ENCODE measurements around the gene CCDC154. TPM values are rescaled to one million over a fixed set of nuclear protein-coding genes. Genes with fewer than 3 reads are reported as not detected.
"Not testable (repeated sequence)": the region's sequence is repeated elsewhere in the genome, so short reads cannot be mapped to it uniquely, and the experiment has no call there.

Gene CCDC154
- total RNA-seq, 2 experiments from 2014 or later: 1.5 to 3.0 TPM

DNA sequence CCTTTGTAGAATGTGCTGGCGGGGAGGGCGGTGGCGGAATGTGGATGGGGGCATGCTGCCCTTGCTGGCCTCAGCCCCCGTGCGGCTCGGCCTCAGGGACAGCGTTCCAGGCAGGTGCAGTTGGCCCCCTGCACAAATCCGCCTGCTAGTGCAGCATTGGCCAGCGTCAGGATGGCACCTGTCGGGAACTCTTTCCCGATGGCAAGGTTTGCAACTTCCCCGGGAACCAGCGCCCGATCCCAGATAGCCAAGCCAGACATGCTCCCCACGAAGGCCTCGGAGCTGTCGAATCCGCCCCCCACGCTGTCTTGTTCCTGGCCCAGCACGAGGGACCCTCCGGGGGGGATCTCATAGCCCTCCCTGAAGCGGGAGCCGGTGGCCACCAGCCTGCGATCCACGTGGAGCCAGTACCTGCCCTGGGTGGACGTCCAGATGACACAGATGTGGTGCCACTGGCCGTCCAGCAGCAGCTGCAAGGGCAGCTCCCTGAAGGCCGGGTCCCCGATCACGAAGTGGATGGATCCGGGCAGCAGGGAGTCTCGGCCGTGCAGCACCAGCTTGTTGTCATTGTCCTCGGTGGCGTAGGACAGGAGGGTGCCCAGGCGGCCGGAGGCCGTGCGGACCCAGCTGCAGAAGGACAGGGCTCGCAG, 41.6 kb upstream of the CCDC154 start:
- CTCF ChIA-PET: no interaction called here
- Mint-ChIP-seq H3K36me3 (no peaks in the 10 kb centered on the region), H3K4me1 (ENCODE audit: low read depth) (no peaks in the 10 kb centered on the region), H3K9me3 (no peaks in the 10 kb centered on the region), H3K4me3 (no peak overlapping the region), H3K27ac (no peak overlapping the region), H3K27me3 (no peaks in the 10 kb centered on the region)
- POLR2A ChIA-PET: no interaction called here
- intact Hi-C loops (cut with micrococcal nuclease): no loop called here
- no peak for DNase-seq

DNA sequence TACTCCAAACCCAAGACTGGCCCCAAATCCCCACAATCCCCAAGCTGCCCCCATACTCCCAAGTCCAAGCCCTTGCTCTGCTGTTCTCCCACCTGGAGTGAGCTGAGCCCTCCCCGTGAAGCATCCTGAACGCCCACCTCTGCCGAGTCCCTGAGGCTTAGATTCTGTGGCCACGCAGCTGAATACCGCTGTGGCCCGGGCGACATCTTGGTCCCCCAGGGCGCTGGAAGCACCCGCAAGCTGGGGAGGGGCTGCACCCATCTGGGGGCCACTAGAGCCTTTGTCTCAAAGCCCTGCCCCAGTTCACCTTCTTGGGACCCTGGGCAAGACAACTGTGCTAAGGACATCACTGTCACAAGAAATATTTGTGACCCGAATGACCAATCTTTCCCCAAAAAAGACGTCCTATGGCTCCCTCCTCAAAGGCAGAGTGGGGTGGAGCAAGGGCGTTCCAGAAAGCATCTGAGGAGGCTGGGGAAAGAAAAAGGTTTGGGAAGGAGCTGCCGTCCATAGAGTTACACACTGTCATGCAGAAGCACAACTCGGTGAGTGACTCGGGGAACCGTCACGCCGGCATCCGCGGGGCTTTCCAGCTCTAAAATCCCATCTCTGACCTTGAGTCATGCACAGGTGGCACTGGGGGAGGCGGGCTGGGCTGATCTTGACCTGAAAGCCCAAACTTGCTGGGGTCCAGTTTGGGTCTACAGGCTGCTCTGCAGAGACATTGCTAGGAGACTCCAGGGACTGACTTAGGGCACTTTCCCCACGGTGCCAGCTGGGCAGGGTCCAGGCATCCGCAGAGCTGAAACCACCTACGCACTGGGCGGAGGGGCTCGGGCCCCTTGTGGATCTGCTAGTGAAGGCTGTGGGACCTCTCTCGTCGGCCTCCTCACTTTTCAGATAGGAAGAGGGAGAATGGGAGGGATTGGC, 37.8 kb upstream of the CCDC154 start:
- POLR2A ChIA-PET: interaction anchor here (0.5 kb wide), 1 partner anchor 13 kb away, joined by 3 read pairs; no protein-coding TSS in a partner anchor
- no peak for DNase-seq
- Mint-ChIP-seq H3K27me3 (no peaks in the 10 kb centered on the region), H3K4me1 (ENCODE audit: low read depth) (no peaks in the 10 kb centered on the region), H3K36me3 (no peaks in the 10 kb centered on the region), H3K4me3 (no peak overlapping the region), H3K9me3 (no peaks in the 10 kb centered on the region), H3K27ac (no peak overlapping the region)
- intact Hi-C loops (cut with micrococcal nuclease): no loop called here
- CTCF ChIA-PET: no interaction called here

DNA sequence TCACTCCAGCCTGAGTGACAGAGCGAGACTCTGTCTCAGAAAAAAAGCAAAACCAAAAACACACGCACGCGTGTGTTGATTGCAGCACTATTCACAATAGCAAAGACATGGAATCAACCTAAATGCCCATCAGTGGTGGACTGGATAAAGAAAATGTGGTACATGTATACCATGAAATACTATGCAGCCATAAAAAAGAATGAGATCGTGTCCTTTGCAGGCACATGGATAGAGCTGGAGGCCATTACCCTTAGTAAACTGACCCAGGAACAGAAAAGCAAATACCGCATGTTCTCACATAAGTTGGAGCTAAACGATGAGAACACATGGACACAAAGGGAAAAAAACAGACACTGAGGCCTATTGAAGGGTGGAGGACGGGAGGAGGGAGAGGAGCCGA, 34.6 kb upstream of the CCDC154 start:
- H3K36me3 Mint-ChIP-seq; intact Hi-C loops (cut with micrococcal nuclease); H3K27ac Mint-ChIP-seq; H3K4me3 Mint-ChIP-seq; H3K27me3 Mint-ChIP-seq; CTCF ChIA-PET; H3K9me3 Mint-ChIP-seq; POLR2A ChIA-PET; DNase-seq: not testable (repeated sequence)
- H3K4me1 Mint-ChIP-seq (ENCODE audit: low read depth): peaks cover 11% of the 10 kb centered on the region

DNA sequence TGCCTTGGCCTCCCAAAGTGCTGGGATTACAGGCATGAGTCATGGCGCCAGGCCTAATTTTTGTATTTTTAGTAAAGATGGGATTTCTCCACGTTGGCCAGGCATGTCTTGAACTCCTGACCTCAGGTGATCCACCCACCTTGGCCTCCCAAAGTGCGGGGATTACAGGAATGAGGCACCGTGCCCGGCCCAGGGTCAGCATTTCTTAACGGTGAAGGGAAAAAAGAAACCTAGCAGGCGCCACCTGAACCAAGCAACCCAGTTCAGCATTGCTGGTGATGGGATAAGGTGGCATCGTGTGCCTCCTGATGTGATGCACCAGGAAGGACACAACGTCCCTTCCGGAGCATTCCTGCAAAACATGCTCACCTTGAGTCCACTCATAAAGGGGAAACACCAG, 32.7 kb upstream of the CCDC154 start:
- intact Hi-C loops (cut with micrococcal nuclease): no loop called here
- POLR2A ChIA-PET: no interaction called here
- CTCF ChIA-PET: interaction anchor here (0.7 kb wide), 1 partner anchor 19 kb away, joined by 4 read pairs; no protein-coding TSS in a partner anchor
- no peaks in the 10 kb centered on the region for H3K9me3 Mint-ChIP-seq
- H3K4me1 Mint-ChIP-seq (ENCODE audit: low read depth): peaks cover 16% of the 10 kb centered on the region
- peaks cover 1% of the 10 kb centered on the region for H3K36me3 Mint-ChIP-seq
- DNase-seq: no peak
- H3K4me3 Mint-ChIP-seq: no peak overlapping the region
- H3K27me3 Mint-ChIP-seq: no peaks in the 10 kb centered on the region
- no peak overlapping the region for H3K27ac Mint-ChIP-seq

DNA sequence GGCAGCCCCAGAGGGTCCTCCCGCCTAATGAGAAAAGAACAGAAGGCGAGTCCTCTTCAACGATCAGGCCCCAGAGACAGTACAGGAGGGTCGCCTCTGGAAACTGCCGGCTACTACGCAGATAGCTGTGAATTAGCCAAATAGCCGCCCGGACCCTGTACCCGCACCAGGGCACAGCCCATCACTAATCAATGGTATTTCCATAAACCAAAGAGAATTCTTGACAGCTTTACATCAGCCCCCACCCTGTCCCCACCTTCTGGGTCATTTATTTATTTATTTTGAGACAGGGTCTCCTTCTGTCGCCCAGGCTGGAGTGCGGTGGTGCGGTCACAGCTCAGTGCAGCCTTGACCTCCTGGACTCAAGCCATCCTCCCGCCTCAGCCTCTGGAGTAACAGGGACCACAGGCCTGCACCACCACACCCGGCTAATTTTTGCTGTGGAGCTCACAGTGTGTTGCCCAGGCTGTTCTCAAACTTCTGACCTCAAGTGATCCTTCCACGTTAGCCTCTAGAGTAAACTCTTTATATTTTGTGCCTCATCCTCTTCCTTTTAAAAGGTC, 31.3 kb upstream of the CCDC154 start:
- no peaks in the 10 kb centered on the region for H3K9me3 Mint-ChIP-seq
- DNase-seq: no peak
- H3K27ac Mint-ChIP-seq: peak overlapping the region; percentile 80
- H3K36me3 Mint-ChIP-seq: peaks cover 1% of the 10 kb centered on the region
- intact Hi-C loops (cut with micrococcal nuclease): no loop called here
- H3K27me3 Mint-ChIP-seq: no peaks in the 10 kb centered on the region
- H3K4me3 Mint-ChIP-seq: peak overlapping the region; percentile 82
- peaks cover 25% of the 10 kb centered on the region for H3K4me1 Mint-ChIP-seq (ENCODE audit: low read depth)
- ChIA-PET POLR2A (interaction anchor here (1.1 to 1.5 kb wide), 2 partner anchors 16 to 202 kb away, joined by 3 read pairs; partner anchors contain the start of gene JPT2), CTCF (interaction anchor here (0.8 kb wide), 1 partner anchor 68 kb away, joined by 5 read pairs; no protein-coding TSS in a partner anchor)

DNA sequence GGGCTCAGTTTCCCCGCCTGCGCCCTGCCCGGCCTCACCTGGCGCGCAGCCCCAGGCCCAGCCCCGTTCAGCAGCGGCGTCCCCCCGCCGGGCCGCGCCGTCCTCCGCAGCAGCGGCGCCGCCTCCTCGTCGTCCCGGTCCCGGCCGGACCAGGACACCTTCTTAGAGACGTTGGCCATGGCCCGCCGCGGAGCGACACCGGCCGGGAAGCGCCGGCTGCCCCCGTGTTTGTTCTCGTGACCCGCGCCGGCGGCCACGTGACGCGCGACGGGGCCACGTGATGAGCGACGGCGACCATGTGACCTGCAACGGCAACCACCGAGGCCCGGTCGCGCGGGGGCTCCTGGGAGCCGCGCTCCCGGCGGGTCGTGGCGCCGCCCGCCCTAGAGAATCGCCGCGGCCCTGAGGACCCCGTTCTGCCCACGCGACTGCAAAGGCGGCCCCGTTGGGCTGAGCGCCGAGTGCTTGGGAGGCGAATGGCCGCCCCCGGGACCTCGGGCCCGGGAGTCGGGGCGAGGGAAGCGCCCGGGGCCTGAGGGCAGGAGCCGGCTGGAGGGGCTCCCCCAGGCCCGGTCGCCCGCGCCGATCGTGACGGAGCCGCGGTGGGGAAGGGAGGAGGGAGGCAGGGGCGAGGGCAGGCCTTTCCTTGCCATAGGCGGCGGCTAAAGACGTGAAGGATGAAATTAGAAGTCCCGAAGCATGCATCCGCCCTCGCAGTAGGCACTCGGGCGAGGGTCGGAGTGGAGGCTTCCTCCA, 30.6 kb upstream of the CCDC154 start, which contains the start of gene CLCN7:
Gene CLCN7, minus strand, starts transcription at position 233 of the 756 bp plus-strand sequence. Its CDS starts 54 bp downstream, at position 179.
- peak; percentile 94 for DNase-seq
- intact Hi-C loops (cut with micrococcal nuclease): no loop called here
- Mint-ChIP-seq H3K4me3 (peak within 1 kb of the TSS; percentile 82), H3K4me1 (ENCODE audit: low read depth) (peaks cover 30% of the 10 kb centered on the region), H3K9me3 (no peaks in the 10 kb centered on the region), H3K36me3 (peaks cover 1% of the 10 kb centered on the region), H3K27me3 (no peaks in the 10 kb centered on the region), H3K27ac (peak within 1 kb of the TSS; percentile 80)
- ChIA-PET CTCF (no interaction called here), POLR2A (interaction anchor here (1.1 to 1.5 kb wide), 2 partner anchors 17 to 203 kb away, joined by 3 read pairs; partner anchors contain the start of gene JPT2)

DNA sequence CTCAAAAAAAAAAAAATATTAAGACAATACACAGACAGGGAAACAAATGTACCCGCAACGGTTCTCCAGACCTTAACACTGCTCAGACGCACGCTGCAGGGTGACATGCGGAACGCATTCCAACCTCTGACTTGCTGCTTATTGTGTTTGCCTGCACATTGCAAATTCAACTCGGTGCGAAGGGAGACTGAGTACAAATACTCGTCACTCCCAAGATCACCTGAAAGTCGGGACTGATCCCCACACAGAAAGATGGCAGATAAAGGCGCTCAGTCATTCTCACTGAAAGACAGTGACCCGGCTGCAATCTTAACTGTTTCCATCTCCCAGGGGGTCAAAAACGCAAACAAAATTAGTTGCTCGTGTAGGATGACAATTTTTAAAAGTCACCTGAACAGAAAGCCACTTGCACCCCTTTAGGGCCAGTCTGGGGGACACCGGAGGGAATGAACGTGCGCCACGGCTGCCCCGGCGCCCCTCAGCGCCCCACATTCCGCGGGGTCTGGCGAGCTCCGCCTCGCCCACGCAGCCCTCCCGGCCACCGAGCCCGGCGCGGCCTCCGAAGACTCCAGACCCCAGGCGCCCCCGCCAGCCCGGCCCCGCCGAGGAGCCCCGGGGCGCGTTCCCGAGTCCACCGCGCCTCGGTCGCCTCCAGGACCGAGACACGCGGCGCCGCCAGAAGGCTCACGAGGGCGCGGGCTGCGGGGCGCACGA, 29.9 kb upstream of the CCDC154 start:
- Mint-ChIP-seq H3K27ac (no peak overlapping the region), H3K27me3 (no peaks in the 10 kb centered on the region), H3K4me1 (ENCODE audit: low read depth) (peaks cover 34% of the 10 kb centered on the region), H3K9me3 (no peaks in the 10 kb centered on the region), H3K36me3 (peaks cover 1% of the 10 kb centered on the region), H3K4me3 (peak overlapping the region; percentile 82)
- intact Hi-C loops (cut with micrococcal nuclease): no loop called here
- CTCF ChIA-PET: no interaction called here
- no peak for DNase-seq
- POLR2A ChIA-PET: no interaction called here

DNA sequence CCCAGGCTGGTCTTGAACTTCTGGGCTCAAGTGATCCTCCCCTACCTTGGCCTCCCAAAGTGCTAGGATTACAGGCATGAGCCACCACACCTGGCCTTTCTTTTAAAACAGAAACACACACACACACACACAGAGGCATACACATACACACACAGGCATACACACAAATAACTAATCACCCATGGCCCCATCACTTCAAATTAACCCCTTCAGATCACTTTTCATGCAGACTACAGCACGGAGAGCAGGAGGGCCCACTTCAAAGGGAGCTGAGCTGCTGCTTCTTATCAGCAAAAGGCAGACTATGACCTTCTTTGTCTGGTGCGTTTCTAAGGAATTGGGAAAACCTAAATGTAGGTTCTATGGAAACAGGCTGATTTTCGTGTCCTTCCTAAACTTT, 28.6 kb upstream of the CCDC154 start:
- no peak overlapping the region for H3K27ac Mint-ChIP-seq
- peak overlapping the region; percentile 37 for H3K4me3 Mint-ChIP-seq
- no peak for DNase-seq
- intact Hi-C loops (cut with micrococcal nuclease): no loop called here
- H3K27me3 Mint-ChIP-seq: no peaks in the 10 kb centered on the region
- no peaks in the 10 kb centered on the region for H3K9me3 Mint-ChIP-seq
- ChIA-PET POLR2A (no interaction called here), CTCF (no interaction called here)
- peaks cover 34% of the 10 kb centered on the region for H3K4me1 Mint-ChIP-seq (ENCODE audit: low read depth)
- peaks cover 1% of the 10 kb centered on the region for H3K36me3 Mint-ChIP-seq

DNA sequence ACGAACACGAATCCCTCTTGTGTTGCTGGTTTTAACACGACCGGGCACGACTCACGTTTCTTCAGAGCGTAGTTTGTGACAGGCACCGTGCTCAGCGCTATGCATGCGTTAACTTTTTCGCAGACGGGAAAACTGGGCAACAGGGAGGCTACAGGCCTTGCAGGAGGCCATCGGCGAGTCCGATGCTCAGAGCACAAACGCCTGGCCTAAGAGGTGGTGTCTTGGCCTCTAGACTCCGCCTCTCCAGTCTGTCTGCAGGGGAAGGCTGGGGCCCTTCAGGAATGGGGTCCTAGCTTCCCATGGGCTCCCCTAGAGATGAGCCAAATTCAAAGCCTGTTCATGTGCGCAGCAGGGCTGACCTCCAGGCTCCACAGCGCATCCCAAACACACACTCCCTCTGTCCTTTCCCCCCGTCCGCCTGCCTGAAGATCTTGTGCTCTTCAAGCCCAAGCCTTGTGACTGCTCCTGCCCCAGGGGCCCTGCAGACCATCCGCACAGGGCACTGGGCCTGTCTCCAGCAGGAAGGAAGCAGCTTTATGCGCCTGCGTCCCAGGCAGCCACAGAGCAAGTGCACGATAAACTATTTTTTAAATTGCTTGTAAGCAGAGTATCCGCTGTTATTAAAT, 27.3 kb upstream of the CCDC154 start:
- Mint-ChIP-seq H3K9me3 (no peaks in the 10 kb centered on the region), H3K27ac (no peak overlapping the region), H3K4me1 (ENCODE audit: low read depth) (peaks cover 34% of the 10 kb centered on the region), H3K4me3 (no peak overlapping the region), H3K27me3 (no peaks in the 10 kb centered on the region), H3K36me3 (peaks cover 1% of the 10 kb centered on the region)
- ChIA-PET POLR2A (no interaction called here), CTCF (interaction anchor here (1.0 kb wide), 1 partner anchor 108 kb away, joined by 3 read pairs; no protein-coding TSS in a partner anchor)
- intact Hi-C loops (cut with micrococcal nuclease): no loop called here
- no peak for DNase-seq

DNA sequence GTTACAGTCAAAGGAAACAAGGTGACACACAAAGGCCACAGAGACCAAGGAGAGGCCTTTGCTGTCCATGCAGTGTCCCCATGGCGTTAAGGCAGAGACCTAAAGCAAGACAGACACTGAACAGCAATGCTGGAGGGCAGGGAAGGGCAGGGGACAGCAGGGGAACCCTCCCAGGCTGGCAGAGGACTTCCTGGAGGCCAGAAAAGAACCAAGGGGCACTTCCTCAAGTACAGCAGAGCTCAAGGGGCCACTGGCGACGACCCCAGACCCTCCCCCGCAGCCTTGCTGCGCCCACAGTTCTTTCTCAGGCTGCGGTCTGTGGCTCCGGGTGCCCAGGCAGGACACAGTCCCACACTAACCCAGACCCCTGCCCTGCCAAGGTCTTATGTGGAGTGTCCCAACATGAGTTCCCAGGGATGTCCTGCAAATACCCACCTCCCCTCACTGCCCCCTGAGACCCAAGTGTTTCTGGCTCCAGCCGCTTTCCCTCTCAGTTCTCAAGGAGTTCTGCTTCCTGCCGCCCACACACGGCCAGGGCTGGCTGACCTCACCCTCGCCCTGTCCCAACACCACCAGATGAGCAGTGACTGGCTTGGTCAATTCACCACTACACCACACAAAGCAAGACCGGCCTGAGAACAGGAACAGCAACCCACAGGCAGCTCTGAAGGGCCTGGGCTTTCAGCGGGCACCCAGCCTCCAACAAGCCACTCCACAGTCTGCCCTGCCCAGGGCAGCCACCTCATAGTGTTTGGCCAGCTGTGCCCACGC, 26.3 kb upstream of the CCDC154 start:
- H3K4me3 Mint-ChIP-seq: no peak overlapping the region
- H3K36me3 Mint-ChIP-seq: peaks cover 1% of the 10 kb centered on the region
- no peaks in the 10 kb centered on the region for H3K27me3 Mint-ChIP-seq
- CTCF ChIA-PET: interaction anchor here (1.0 kb wide), 1 partner anchor 107 kb away, joined by 3 read pairs; no protein-coding TSS in a partner anchor
- no peak for DNase-seq
- POLR2A ChIA-PET: no interaction called here
- H3K4me1 Mint-ChIP-seq (ENCODE audit: low read depth): peaks cover 31% of the 10 kb centered on the region
- H3K27ac Mint-ChIP-seq: no peak overlapping the region
- no peaks in the 10 kb centered on the region for H3K9me3 Mint-ChIP-seq
- intact Hi-C loops (cut with micrococcal nuclease): no loop called here
